ENCODE results near the gene ABCC11.

DNA sequence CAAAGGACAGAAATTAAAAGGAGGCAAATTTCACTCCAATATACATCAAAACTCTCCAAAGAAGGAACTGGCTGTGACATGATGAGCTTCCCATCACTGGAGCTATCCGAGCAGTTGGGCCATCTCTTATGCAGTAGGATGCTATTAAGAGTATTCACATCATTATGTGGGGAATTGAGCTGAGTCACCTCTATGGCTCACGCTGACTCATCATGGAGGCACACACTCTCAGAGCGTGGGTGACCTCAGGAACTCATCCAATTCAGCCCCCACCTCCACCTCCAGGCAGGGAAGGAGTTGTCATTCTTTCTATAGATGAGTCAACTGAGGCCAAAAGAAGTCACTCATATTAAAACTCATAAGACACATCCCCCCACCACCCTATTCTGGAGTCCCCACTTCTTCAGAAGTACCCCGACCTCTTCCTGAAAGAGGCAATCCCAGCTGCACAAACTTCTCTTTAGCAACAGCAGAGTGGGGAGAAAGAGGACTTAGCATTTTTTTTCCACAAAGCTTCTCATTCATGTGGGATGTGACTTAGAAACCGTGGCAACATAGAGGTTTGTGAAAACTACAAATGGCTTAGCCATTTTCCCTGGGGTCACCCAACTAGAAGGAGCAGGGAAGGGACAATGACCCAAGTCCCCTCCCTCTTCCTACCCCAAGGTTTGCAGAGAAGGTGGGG lies 124.1 kb downstream of the ABCC11 start:
- TF ChIP-seq, protein P1, sequence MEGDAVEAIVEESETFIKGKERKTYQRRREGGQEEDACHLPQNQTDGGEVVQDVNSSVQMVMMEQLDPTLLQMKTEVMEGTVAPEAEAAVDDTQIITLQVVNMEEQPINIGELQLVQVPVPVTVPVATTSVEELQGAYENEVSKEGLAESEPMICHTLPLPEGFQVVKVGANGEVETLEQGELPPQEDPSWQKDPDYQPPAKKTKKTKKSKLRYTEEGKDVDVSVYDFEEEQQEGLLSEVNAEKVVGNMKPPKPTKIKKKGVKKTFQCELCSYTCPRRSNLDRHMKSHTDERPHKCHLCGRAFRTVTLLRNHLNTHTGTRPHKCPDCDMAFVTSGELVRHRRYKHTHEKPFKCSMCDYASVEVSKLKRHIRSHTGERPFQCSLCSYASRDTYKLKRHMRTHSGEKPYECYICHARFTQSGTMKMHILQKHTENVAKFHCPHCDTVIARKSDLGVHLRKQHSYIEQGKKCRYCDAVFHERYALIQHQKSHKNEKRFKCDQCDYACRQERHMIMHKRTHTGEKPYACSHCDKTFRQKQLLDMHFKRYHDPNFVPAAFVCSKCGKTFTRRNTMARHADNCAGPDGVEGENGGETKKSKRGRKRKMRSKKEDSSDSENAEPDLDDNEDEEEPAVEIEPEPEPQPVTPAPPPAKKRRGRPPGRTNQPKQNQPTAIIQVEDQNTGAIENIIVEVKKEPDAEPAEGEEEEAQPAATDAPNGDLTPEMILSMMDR (IDR thresholded peaks at IDR 0.05), result no peak
- TF ChIP-seq POLR2A (IDR thresholded peaks at IDR 0.05), result no peak
- TF ChIP-seq EP300 (IDR thresholded peaks at IDR 0.05), result no peak
